Adrenal gland (tissue), 12 donors: ENCODE data around the gene ADM2. TPM values are rescaled to one million over a fixed set of nuclear protein-coding genes. Genes with fewer than 3 reads are reported as not detected.

ENCODE experiments used
- DNase-seq, 7 donors: peaks; one replicate each; pipeline ENCODE4 v3.0.0-alpha.2; 2019 to 2020
- H3K27ac ChIP-seq, 5 donors: fragments of 200-600 bp; sonication (generic) in 4 of 5; 1 replicate in 3 of 5; 2 replicates in 2 of 5; pipeline versions ENCODE4 v1.5.1 to v1.8.0; 2016 to 2020; ENCODE audit warnings: mild to moderate bottlenecking in 1 of 5
- H3K27me3 ChIP-seq: fragments of 200-600 bp; 2 replicates; pipeline ENCODE4 v1.8.0; 2021
- H3K36me3 ChIP-seq, 2 donors: fragments of 200-600 bp; replicated peaks in 1 of 2; 1 replicate in 1 of 2; 2 replicates in 1 of 2; pipeline versions ENCODE4 v1.5.1 to v1.8.0; 2018 to 2022
- H3K4me1 ChIP-seq, 2 donors: fragments of 200-600 bp; replicated peaks in 1 of 2; 1 replicate in 1 of 2; 2 replicates in 1 of 2; pipeline versions ENCODE4 v1.5.1 to v1.8.0; 2018 to 2021
- H3K4me3 ChIP-seq, 4 donors: fragments of 200-600 bp; sonication (generic) in 3 of 4; one replicate each; pipeline ENCODE4 v1.5.1; 2016 to 2018
- H3K9me3 ChIP-seq, 3 donors: fragments of 200-600 bp; sonication (generic) in 1 of 3; replicated peaks in 1 of 3; 1 replicate in 2 of 3; 2 replicates in 1 of 3; pipeline versions ENCODE4 v1.5.1 to v1.8.0; 2016 to 2021
- CTCF ChIP-seq, 6 experiments: fragments of 450-650 bp in 4 of 6; fragments of 200-600 bp in 2 of 6; sonication (generic) in 1 of 6; IDR thresholded peaks; 1 replicate in 5 of 6; 2 replicates in 1 of 6; pipeline versions ENCODE4 v1.5.1 to v1.8.0; 2016 to 2021; ENCODE audit warnings: antibody characterized with exemption in 6 of 6, mild to moderate bottlenecking in 2 of 6, moderate library complexity in 1 of 6
- POLR2A ChIP-seq, 2 donors: fragments of 450-650 bp; IDR thresholded peaks; one replicate each; pipeline ENCODE4 v1.6.1; 2017; ENCODE audit warnings: antibody characterized with exemption in 2 of 2, mild to moderate bottlenecking in 2 of 2, moderate library complexity in 1 of 2
- WGBS, 4 donors: extraction: QIAGEN DNeasy Blood & Tissue Kit in 2 of 4; methylation state at CpG; one replicate each; pipeline versions ENCODE4 v1.1.5 to v1.1.7; 2013 to 2017; 5-methylcytosine and 5-hydroxymethylcytosine counted together
- intact Hi-C, 2 donors: fragments of 100-400 bp; cut with DNase I; formaldehyde crosslinking; loops; one replicate each; pipeline versions ENCODE4 v1.14.1 to v1.15.0; 2022 to 2023
- polyA plus RNA-seq, 3 donors: library from polyadenylated mRNA; stranded (reverse); fragments of 200-250 nt in 2 of 3; fragments of 350-450 nt in 1 of 3; fragmentation: Illumina TruSeq in 1 of 3; extraction: RNeasy Lipid Tissue Mini Kit (QIAGEN cat#74804) in 1 of 3; gene quantifications; one replicate each; pipeline ENCODE4 v1.2.3, GENCODE V29; 2013 to 2014
- total RNA-seq, 9 donors: library from RNA; depleted of rRNA in 4 of 9; stranded (reverse); fragments of >200 nt in 4 of 9; fragments of 120-200 nt in 1 of 9; fragmentation: NEBNext Ultra II Directional in 1 of 9; extraction: Animal tissue kit (Norgen Biotek cat#: 25700) in 1 of 9; gene quantifications; one replicate each; pipeline versions ENCODE4 v1.1.0 to v1.2.4, GENCODE V29; 2013 to 2023
- donor health status: healthy with polysubstance abuse.
- donor health status: Bipolar disorder and iron deficiency.
- donor health status: DM: yes; HTN: yes; CAD: no.
- donor health status: DM: no; HTN: no; CAD: no.
- donor health status: DM: no; HTN: no; CAD: no.
- donor health status: DM: yes; HTN: yes; CAD: no.

ADM2 gene
- total and polyA plus RNA-seq, 12 donors = 0.07 to 0.54 (median 0.25) TPM; not detected in 5

DNA sequence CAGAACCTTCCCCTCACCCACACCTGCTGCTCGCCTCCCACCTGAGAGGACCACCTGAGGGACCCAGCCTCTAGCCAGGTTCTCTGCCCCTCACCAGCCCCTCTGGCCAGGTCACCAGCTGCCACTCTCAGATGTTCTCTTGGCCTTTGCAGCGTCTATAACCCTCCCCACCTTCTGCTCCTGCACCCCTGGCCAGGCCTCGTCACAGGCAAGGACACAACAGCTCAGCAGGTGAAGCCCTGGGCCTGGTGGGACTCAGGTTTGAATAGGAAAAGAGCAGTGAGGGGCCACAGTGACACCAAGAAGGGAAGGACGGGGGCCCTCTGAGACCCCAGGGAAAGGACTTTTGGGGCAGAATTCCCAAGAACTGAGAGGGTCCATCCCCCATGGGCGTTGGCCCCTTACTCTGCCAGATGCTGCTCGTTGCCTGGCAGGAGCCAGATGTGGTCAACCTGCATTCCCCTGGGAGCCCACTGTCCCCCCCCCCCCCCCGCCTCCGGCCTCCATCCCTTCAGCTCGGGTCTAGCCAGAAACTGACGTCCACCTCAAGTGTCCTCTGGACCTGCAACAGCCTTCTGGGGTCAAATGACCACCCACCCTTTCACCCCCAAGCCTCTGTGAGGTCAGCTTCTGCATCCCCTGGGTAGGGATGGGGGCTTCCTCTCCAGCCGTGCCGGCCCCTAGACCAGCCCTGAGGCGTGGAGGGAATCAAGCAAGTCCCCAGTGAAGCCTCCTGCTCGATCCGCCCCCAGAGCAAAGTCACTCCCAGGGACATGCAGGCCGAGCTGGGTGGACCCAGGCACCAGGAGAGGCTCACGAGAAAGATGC, 35.2 kb upstream of the ADM2 start:
- intact Hi-C loops = no loop called here
- H3K27me3 ChIP-seq = no peaks in the 10 kb centered on the region
- H3K27ac ChIP-seq = peak overlapping the region in 2 of 5 donors; percentile 59 to 79
- 76 to 81% (median 81%) methylated on average over 5 to 17 of the region's 17 CpGs for WGBS, 4 donors
- peaks cover 10 to 17% of the 10 kb centered on the region in 2 donors for H3K4me1 ChIP-seq
- no peak for DNase-seq
- H3K36me3 ChIP-seq = peaks cover 0 to 55% of the 10 kb centered on the region in 2 donors
- TF ChIP-seq POLR2A (IDR thresholded peaks at IDR 0.05) (no peak), CTCF (IDR thresholded peaks at IDR 0.05) (no peak)
- H3K9me3 ChIP-seq = no peaks in the 10 kb centered on the region
- no peak overlapping the region for H3K4me3 ChIP-seq

GRCh38 chr22:50446708-50447575, 34.4 kb upstream of the ADM2 start:
- intact Hi-C loops = no loop called here
- no peak for DNase-seq
- Histone ChIP-seq H3K9me3 (no peaks in the 10 kb centered on the region), H3K27ac (no peak overlapping the region), H3K36me3 (peaks cover 0 to 54% of the 10 kb centered on the region in 2 donors), H3K4me3 (no peak overlapping the region), H3K27me3 (no peaks in the 10 kb centered on the region), H3K4me1 (peaks cover 10 to 17% of the 10 kb centered on the region in 2 donors)
- no peak for TF ChIP-seq CTCF (IDR thresholded peaks at IDR 0.05)
- TF ChIP-seq POLR2A (IDR thresholded peaks at IDR 0.05) = no peak
- 89 to 92% (median 90%) methylated on average over 29 to 54 of the region's 54 CpGs for WGBS, 4 donors

- no peaks in the 10 kb centered on the region for H3K9me3 ChIP-seq
- no peak overlapping the region for H3K27ac ChIP-seq
- H3K36me3 ChIP-seq = peaks cover 0 to 54% of the 10 kb centered on the region in 2 donors
- H3K4me1 ChIP-seq = peaks cover 10 to 17% of the 10 kb centered on the region in 2 donors
- TF ChIP-seq CTCF (IDR thresholded peaks at IDR 0.05) (no peak), POLR2A (IDR thresholded peaks at IDR 0.05) (no peak)
- H3K27me3 ChIP-seq = no peaks in the 10 kb centered on the region
- no peak overlapping the region for H3K4me3 ChIP-seq
- DNase-seq = no peak
- WGBS, 4 donors = 89 to 94% (median 90%) methylated on average over 16 to 27 of the region's 27 CpGs
- intact Hi-C loops = no loop called here
These were observed 33.5 kb upstream of the ADM2 start for GRCh38 chr22:50447576-50448551.
